Kidney epithelial cell (primary cell): ENCODE measurements around the gene UPK3A. TPM values are rescaled to one million over a fixed set of nuclear protein-coding genes. Genes with fewer than 3 reads are reported as not detected.

ENCODE experiments used
- DNase-seq: peaks from one replicate; pipeline ENCODE4 v3.0.0-alpha.2; 2010; ENCODE audit warnings: low read depth
- H3K27me3 ChIP-seq: 2 replicates; pipeline ENCODE4 v1.6.0; 2011; ENCODE audit warnings: low read length; ENCODE audit not compliant: control insufficient read depth, insufficient read depth
- H3K36me3 ChIP-seq: 2 replicates; pipeline ENCODE4 v1.5.1; 2011; ENCODE audit warnings: low read length; ENCODE audit not compliant: control insufficient read depth, insufficient read depth
- H3K4me3 ChIP-seq: 2 replicates; pipeline ENCODE4 v1.5.1; 2011; ENCODE audit warnings: low read depth, mild to moderate bottlenecking, control low read depth, low read length
- total RNA-seq: library from RNA; depleted of rRNA; stranded (reverse); fragments of >200 nt; gene quantifications from 2 replicates; pipeline ENCODE4 v1.2.3, GENCODE V29; 2015
- TF ChIP-seq, protein P1 (sequence below): IDR thresholded peaks from 2 replicates; pipeline ENCODE4 v1.5.1; 2011; ENCODE audit warnings: mild to moderate bottlenecking, moderate library complexity, low read length, control low read depth, inconsistent platforms; ENCODE audit not compliant: insufficient read depth, poor library complexity, severe bottlenecking

UPK3A gene
- total RNA-seq, 1 donor from 2014 or later: not detected

DNA sequence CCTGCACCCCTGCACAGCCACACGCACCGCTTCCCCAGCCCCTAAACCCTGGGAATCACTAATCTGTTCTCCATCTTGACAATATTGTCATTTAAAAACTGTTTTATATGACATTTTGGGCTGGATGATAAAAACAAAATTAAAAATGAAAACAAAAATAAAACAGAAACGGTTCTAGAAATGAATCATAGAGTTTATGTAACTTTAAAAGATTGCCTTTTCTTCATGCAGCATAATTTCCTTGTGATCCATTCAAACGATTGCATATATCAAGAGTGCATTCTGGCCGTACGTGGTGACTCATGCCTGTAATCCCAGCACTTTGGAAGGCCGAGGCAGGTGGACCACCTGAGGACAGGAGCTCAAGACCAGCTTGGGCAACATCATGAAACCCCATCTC lies 18.4 kb downstream of the UPK3A start:
- no peak for DNase-seq
- Histone ChIP-seq H3K36me3 (no peaks in the 10 kb centered on the region), H3K27me3 (peaks cover 2% of the 10 kb centered on the region), H3K4me3 (no peak overlapping the region)
- TF ChIP-seq, protein P1, sequence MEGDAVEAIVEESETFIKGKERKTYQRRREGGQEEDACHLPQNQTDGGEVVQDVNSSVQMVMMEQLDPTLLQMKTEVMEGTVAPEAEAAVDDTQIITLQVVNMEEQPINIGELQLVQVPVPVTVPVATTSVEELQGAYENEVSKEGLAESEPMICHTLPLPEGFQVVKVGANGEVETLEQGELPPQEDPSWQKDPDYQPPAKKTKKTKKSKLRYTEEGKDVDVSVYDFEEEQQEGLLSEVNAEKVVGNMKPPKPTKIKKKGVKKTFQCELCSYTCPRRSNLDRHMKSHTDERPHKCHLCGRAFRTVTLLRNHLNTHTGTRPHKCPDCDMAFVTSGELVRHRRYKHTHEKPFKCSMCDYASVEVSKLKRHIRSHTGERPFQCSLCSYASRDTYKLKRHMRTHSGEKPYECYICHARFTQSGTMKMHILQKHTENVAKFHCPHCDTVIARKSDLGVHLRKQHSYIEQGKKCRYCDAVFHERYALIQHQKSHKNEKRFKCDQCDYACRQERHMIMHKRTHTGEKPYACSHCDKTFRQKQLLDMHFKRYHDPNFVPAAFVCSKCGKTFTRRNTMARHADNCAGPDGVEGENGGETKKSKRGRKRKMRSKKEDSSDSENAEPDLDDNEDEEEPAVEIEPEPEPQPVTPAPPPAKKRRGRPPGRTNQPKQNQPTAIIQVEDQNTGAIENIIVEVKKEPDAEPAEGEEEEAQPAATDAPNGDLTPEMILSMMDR: no peak

DNA sequence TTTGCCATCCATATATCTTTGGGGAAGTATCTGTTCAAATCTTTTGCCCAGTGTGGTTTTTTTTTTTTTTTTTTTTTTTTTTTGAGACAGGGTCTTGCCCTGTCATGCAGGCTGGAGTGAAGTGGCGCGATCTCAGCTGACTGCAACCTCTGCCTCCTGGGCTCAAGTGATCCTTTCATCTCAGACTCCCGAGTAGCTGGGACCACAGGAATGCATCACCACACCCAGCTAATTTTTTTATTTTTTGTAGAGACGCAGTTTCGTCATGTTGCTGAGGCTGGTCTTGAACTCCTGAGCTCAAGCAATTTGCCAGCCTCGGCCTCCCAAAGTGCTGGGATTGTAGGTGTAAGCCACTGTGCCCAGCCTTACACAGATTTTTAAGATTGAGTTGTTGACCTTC lies 20.2 kb downstream of the UPK3A start:
- TF ChIP-seq, protein P1: no peak
- Histone ChIP-seq H3K36me3 (no peaks in the 10 kb centered on the region), H3K27me3 (peaks cover 2% of the 10 kb centered on the region), H3K4me3 (no peak overlapping the region)
- no peak for DNase-seq

DNA sequence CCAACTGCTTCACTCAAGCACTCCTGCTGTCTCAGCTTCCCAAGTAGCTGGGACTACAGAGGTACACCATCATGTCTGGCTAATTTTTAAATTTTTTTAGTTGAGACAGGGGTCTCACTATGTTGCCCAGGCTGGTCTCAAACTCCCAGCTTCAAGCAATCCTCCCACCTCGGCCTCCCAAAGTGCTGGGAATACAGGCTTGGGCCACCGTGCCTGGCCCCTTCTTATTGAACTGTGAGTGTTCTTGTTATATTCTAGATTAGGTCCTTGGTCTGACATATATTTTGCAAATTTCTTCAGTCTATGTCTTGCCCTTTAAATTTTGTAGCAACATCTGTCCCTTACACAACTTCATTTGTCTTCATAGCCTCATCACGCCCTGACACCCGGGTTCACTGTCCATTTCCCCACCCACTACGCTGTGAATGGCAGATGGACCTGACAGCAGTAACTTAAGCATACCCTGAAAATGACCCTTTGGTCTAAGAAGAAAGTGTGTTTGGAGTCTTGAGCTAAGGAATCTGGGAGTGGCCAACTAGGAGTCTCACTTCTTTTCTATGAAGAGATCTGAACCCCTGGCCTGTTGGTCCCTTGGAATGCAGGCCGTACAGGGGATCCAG lies 20.8 kb downstream of the UPK3A start:
- Histone ChIP-seq H3K36me3 (no peaks in the 10 kb centered on the region), H3K27me3 (no peaks in the 10 kb centered on the region), H3K4me3 (no peak overlapping the region)
- TF ChIP-seq, protein P1: no peak
- DNase-seq: no peak

DNA sequence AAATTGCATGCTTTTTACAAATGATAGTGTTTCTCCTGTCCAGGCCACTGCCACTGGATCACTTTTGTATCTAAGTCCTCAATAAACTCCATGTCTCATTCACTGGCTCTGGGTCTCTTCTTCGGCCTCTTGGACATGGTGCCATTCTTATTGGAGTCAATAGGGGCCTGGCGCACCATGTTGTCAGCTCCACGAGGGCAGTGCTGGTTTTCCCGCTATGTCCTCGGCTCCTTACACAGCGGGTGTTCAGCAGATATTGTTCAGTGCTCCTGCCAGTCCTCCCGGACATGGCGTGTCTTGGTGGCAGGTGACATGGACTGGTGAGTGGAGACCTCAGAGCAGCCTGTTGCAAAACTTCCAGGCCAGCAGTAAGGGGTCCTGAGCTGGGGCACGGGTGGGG lies 21.4 kb downstream of the UPK3A start:
- no peaks in the 10 kb centered on the region for H3K27me3 ChIP-seq
- TF ChIP-seq, protein P1: no peak
- H3K4me3 ChIP-seq: no peak overlapping the region
- no peaks in the 10 kb centered on the region for H3K36me3 ChIP-seq
- no peak for DNase-seq

DNA sequence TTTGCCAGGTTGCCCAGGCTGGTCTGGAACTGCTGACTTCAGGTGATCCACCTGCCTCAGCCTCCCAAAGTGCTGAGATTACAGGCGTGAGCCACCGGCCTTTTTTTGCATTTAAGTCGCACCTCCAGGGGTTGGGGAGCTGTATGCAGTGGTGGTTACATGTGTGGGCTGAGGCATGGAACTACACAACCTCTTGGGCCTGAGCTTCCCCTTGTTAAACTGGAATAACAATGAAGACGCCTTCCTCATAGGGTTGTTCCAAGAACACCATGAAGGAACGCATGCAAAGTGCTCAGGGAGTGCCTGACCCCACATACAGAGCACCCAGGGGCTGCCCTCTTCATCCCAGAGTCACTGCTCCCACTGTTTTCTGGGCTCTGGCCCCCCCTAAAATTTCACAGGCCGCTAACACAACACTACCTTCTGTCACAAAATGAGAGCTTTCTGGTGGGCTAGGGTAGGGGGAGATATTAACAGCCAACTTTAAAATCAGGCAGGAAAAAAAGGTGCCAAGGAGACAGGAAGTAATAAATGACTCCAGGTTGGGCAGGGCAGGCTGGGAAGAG lies 23.7 kb downstream of the UPK3A start:
- Histone ChIP-seq H3K36me3 (no peaks in the 10 kb centered on the region), H3K27me3 (no peaks in the 10 kb centered on the region), H3K4me3 (no peak overlapping the region)
- TF ChIP-seq, protein P1: no peak
- no peak for DNase-seq

DNA sequence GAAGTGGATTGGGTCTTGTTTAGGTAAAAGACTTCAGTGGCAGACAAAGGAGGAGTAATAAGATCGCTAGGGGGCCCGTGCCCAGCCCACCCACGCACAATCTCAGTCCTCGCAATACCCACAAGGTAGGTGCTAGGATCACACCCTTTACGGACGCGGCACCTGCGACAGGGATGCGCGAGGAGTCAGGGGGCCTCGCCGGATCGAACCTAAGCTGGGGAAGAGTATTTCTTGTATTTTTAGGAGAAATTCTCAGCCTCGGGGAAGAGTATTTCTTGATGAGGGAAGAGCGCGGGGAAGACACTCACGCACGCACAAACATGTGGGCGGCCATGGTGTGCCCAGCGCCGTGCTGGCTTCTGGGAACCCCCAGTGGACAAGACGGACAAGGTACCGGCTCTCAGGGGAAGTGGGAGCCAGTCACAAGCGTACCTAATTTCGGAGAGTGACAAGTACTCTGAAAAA lies 24.2 kb downstream of the UPK3A start:
- TF ChIP-seq, protein P1: no peak
- Histone ChIP-seq H3K4me3 (peak overlapping the region; percentile 44), H3K27me3 (no peaks in the 10 kb centered on the region), H3K36me3 (no peaks in the 10 kb centered on the region)
- no peak for DNase-seq
